ENCODE measurements around the gene SNTG2.

- TF ChIP-seq CTCF (IDR thresholded peaks at IDR 0.05 in 8 of 11, conservative IDR thresholded peaks at IDR 0.05 in 3 of 11) (no peak), POLR2A (IDR thresholded peaks at IDR 0.05) (no peak), POLR2AphosphoS5 (IDR thresholded peaks at IDR 0.05) (no peak)
Measured at GRCh38 chr2:1321321-1321720, 370.7 kb downstream of the SNTG2 start.

All from spleen (tissue), 7 donors.